Naive thymus-derived CD4-positive, alpha-beta T cell (primary cell): ENCODE data around the gene VIL1. TPM values are rescaled to one million over a fixed set of nuclear protein-coding genes. Genes with fewer than 3 reads are reported as not detected.

Source experiments
- ATAC-seq: fragments of 150-1000 bp; cut with Tn5 transposase; 2 replicates; pipeline ENCODE4 v1.10.0; 2021; ENCODE audit warnings: mild to moderate bottlenecking, moderate library complexity
- CTCF ChIA-PET: fragments of 350-600 bp; sonication (Branson Sonifier 250); formaldehyde crosslinking; loops from one replicate; lab custom pipeline; 2021; ENCODE audit warnings: antibody characterized with exemption; lab: Charles Lee
- POLR2A ChIA-PET: fragments of 350-600 bp; sonication (Branson Sonifier 250); formaldehyde crosslinking; loops from one replicate; lab custom pipeline; 2021; ENCODE audit warnings: antibody characterized with exemption, inconsistent platforms; lab: Charles Lee
- DNase-seq, 9 donors: peaks; one replicate each; pipeline versions ENCODE4 v3.0.0 to v3.0.0-alpha.2; 2020 to 2022; ENCODE audit warnings: mixed read lengths in 1 of 9
- H3K27ac ChIP-seq: one replicate; pipeline ENCODE4 v1.7.0; 2013; ENCODE audit warnings: mild to moderate bottlenecking, low read depth, low read length, moderate library complexity
- H3K27me3 ChIP-seq, 2 donors: one replicate each; pipeline ENCODE4 v1.7.0; 2013; ENCODE audit warnings: low read length in 2 of 2, mild to moderate bottlenecking in 2 of 2, moderate library complexity in 2 of 2; ENCODE audit not compliant: control insufficient read depth in 2 of 2, insufficient read depth in 2 of 2
- H3K36me3 ChIP-seq, 3 experiments: 1 replicate in 2 of 3; 2 replicates in 1 of 3; pipeline ENCODE4 v1.7.0; 2013; ENCODE audit warnings: low read length in 3 of 3, mild to moderate bottlenecking in 3 of 3, moderate library complexity in 1 of 3; ENCODE audit not compliant: insufficient read depth in 3 of 3, control insufficient read depth in 2 of 3
- H3K4me1 ChIP-seq, 2 donors: one replicate each; pipeline ENCODE4 v1.7.0; 2013; ENCODE audit warnings: low read length in 2 of 2, mild to moderate bottlenecking in 2 of 2, moderate library complexity in 1 of 2; ENCODE audit not compliant: control insufficient read depth in 2 of 2, insufficient read depth in 2 of 2
- H3K4me3 ChIP-seq: 2 replicates; pipeline ENCODE4 v1.7.0; 2013; ENCODE audit warnings: mild to moderate bottlenecking, low read length
- H3K9me3 ChIP-seq, 3 experiments: 1 replicate in 2 of 3; 2 replicates in 1 of 3; pipeline ENCODE4 v1.7.0; 2013; ENCODE audit warnings: low read length in 3 of 3; ENCODE audit not compliant: control insufficient read depth in 2 of 3
- H3K27ac Mint-ChIP-seq, 9 donors: one replicate each; pipeline ENCODE4 v1.8.0; 2020 to 2022; ENCODE audit warnings: mixed read lengths in 9 of 9, mild to moderate bottlenecking in 8 of 9, moderate library complexity in 5 of 9, inconsistent platforms in 2 of 9
- H3K27me3 Mint-ChIP-seq, 5 donors: one replicate each; pipeline ENCODE4 v1.8.0; 2021 to 2022; ENCODE audit warnings: mixed read lengths in 5 of 5, mild to moderate bottlenecking in 1 of 5
- H3K36me3 Mint-ChIP-seq, 5 donors: one replicate each; pipeline ENCODE4 v1.8.0; 2020 to 2022; ENCODE audit warnings: mixed read lengths in 5 of 5, mild to moderate bottlenecking in 3 of 5, inconsistent platforms in 1 of 5
- H3K4me1 Mint-ChIP-seq, 7 donors: one replicate each; pipeline ENCODE4 v1.8.0; 2020 to 2022; ENCODE audit warnings: mixed read lengths in 7 of 7, mild to moderate bottlenecking in 3 of 7, inconsistent platforms in 1 of 7
- H3K4me3 Mint-ChIP-seq, 10 donors: one replicate each; pipeline ENCODE4 v1.8.0; 2020 to 2022; ENCODE audit warnings: mild to moderate bottlenecking in 10 of 10, mixed read lengths in 10 of 10, moderate library complexity in 6 of 10, inconsistent platforms in 2 of 10
- H3K9me3 Mint-ChIP-seq, 11 donors: one replicate each; pipeline ENCODE4 v1.8.0; 2020 to 2022; ENCODE audit warnings: mixed read lengths in 11 of 11, mild to moderate bottlenecking in 4 of 11, inconsistent platforms in 1 of 11, moderate library complexity in 1 of 11
- intact Hi-C, 2 donors: fragments of 100-400 bp; cut with micrococcal nuclease; formaldehyde crosslinking; loops; one replicate each; pipeline ENCODE4 v1.15.1; 2023
- polyA plus RNA-seq, 2 donors: library from polyadenylated mRNA; unstranded; fragments of 300-500 nt; fragmentation: Illumina TruSeq; gene quantifications; one replicate each; pipeline ENCODE4 v1.2.3, GENCODE V29; 2021
- total RNA-seq, 6 experiments: library from RNA in 5 of 6; stranded (reverse) in 5 of 6; gene quantifications; 1 replicate in 5 of 6; 2 replicates in 1 of 6; pipeline ENCODE4 v1.2.3 and lab custom pipeline; 2021 to 2026

Gene VIL1
- total and polyA plus RNA-seq, 7 experiments from 2014 or later = 0.10 to 0.69 (median 0.15) TPM; not detected in 2

GRCh38 chr2:218396688-218397462, 22.0 kb upstream of the VIL1 start:
- no peaks in the 10 kb centered on the region for H3K9me3 Mint-ChIP-seq
- H3K27me3 Mint-ChIP-seq = no peaks in the 10 kb centered on the region
- POLR2A ChIA-PET = interaction anchor here (0.5 to 3.5 kb wide), 33 partner anchors 9 to 809 kb away, joined by 3 to 36 read pairs (median 4); partner anchors contain the start of genes AAMP, ARPC2, BCS1L and CATIP
- intact Hi-C loops = loop anchor here (1.0 to 5.0 kb wide), 27 partner anchors 9 to 1145 kb away; partner anchors contain the start of genes AAMP (in 2 of the 2), BCS1L (in 2 of the 2), CATIP (in 2 of the 2) and CNOT9 (in 2 of the 2)
- H3K27ac Mint-ChIP-seq = peak overlapping the region; percentile 96 to 100 (median 97)
- Histone ChIP-seq H3K4me3 (peak overlapping the region; percentile 71), H3K27me3 (no peaks in the 10 kb centered on the region), H3K9me3 (no peaks in the 10 kb centered on the region), H3K36me3 (peaks cover 0 to 8% (median 0%) of the 10 kb centered on the region in 3 experiments), H3K4me1 (peaks cover 35 to 37% of the 10 kb centered on the region in 2 donors), H3K27ac (peak overlapping the region; percentile 86)
- CTCF ChIA-PET = interaction anchor here (0.6 to 2.6 kb wide), 15 partner anchors 9 to 259 kb away, joined by 3 to 17 read pairs (median 4); partner anchors contain the start of genes AAMP, CATIP, PNKD and TMBIM1
- peak overlapping the region; percentile 85 to 99 (median 94) for H3K4me3 Mint-ChIP-seq
- peaks cover 0 to 7% (median 0%) of the 10 kb centered on the region in 5 donors for H3K36me3 Mint-ChIP-seq
- peaks cover 16 to 48% (median 44%) of the 10 kb centered on the region in 7 donors for H3K4me1 Mint-ChIP-seq
- DNase-seq (peak; percentile 57 to 87 (median 83)), ATAC-seq (peak; percentile 5)

- peak overlapping the region; percentile 85 to 99 (median 94) for H3K4me3 Mint-ChIP-seq
- Histone ChIP-seq H3K27me3 (no peaks in the 10 kb centered on the region), H3K4me3 (peak overlapping the region; percentile 71), H3K4me1 (peaks cover 35 to 41% of the 10 kb centered on the region in 2 donors), H3K9me3 (no peaks in the 10 kb centered on the region), H3K36me3 (peaks cover 0 to 14% (median 0%) of the 10 kb centered on the region in 3 experiments), H3K27ac (peak overlapping the region; percentile 86)
- peaks cover 16 to 51% (median 47%) of the 10 kb centered on the region in 7 donors for H3K4me1 Mint-ChIP-seq
- peaks cover 0 to 9% (median 0%) of the 10 kb centered on the region in 5 donors for H3K36me3 Mint-ChIP-seq
- peak overlapping the region; percentile 96 to 100 (median 97) for H3K27ac Mint-ChIP-seq
- ATAC-seq (no peak), DNase-seq (peak in 4 of 9 donors; percentile 22 to 39 (median 34))
- H3K9me3 Mint-ChIP-seq = no peaks in the 10 kb centered on the region
- no peaks in the 10 kb centered on the region for H3K27me3 Mint-ChIP-seq
- ChIA-PET CTCF (interaction anchor here (1.0 to 2.6 kb wide), 5 partner anchors 9 to 111 kb away, joined by 4 to 17 read pairs (median 7); partner anchors contain the start of gene TMBIM1), POLR2A (interaction anchor here (0.5 to 3.3 kb wide), 23 partner anchors 9 to 809 kb away, joined by 3 to 36 read pairs (median 5); partner anchors contain the start of genes AAMP, ARPC2, CATIP and PNKD)
- intact Hi-C loops = loop anchor here (2.0 to 5.0 kb wide), 13 partner anchors 31 to 1145 kb away; partner anchors contain the start of genes CATIP (in 1 of the 2), CHPF (in 1 of the 2), DNPEP (in 1 of the 2) and GLB1L (in 1 of the 2)
Observed at GRCh38 chr2:218397463-218397819, 21.5 kb upstream of the VIL1 start.

- no peak for ATAC-seq
- H3K4me3 ChIP-seq = peak overlapping the region; percentile 71
- no peaks in the 10 kb centered on the region for H3K9me3 ChIP-seq
- H3K27ac ChIP-seq = peak overlapping the region; percentile 86
- H3K27me3 ChIP-seq = no peaks in the 10 kb centered on the region
- peaks cover 35 to 41% of the 10 kb centered on the region in 2 donors for H3K4me1 ChIP-seq
- Mint-ChIP-seq H3K4me3 (peak overlapping the region; percentile 85 to 99 (median 94)), H3K9me3 (no peaks in the 10 kb centered on the region), H3K27me3 (no peaks in the 10 kb centered on the region), H3K27ac (peak overlapping the region; percentile 96 to 100 (median 97)), H3K36me3 (peaks cover 0 to 11% (median 0%) of the 10 kb centered on the region in 5 donors), H3K4me1 (peaks cover 16 to 52% (median 49%) of the 10 kb centered on the region in 7 donors)
- DNase-seq = peak in 4 of 9 donors; percentile 33 to 72 (median 36)
- ChIA-PET CTCF (interaction anchor here (1.0 to 2.6 kb wide), 5 partner anchors 8 to 112 kb away, joined by 4 to 17 read pairs (median 7); partner anchors contain the start of gene TMBIM1), POLR2A (interaction anchor here (1.0 to 3.3 kb wide), 15 partner anchors 8 to 808 kb away, joined by 3 to 36 read pairs (median 9); partner anchors contain the start of genes AAMP, ARPC2, CATIP and PNKD)
- intact Hi-C loops = loop anchor here (2.0 to 5.0 kb wide), 13 partner anchors 31 to 1144 kb away; partner anchors contain the start of genes CATIP (in 1 of the 2), CHPF (in 1 of the 2), DNPEP (in 1 of the 2) and GLB1L (in 1 of the 2)
- H3K36me3 ChIP-seq = peaks cover 0 to 18% (median 0%) of the 10 kb centered on the region in 3 experiments
Observed at GRCh38 chr2:218397820-218398436, 21.0 kb upstream of the VIL1 start.

- Mint-ChIP-seq H3K4me1 (peaks cover 24 to 57% (median 55%) of the 10 kb centered on the region in 7 donors), H3K4me3 (peak overlapping the region; percentile 85 to 99 (median 94)), H3K9me3 (no peaks in the 10 kb centered on the region), H3K27me3 (no peaks in the 10 kb centered on the region), H3K27ac (peak overlapping the region; percentile 96 to 100 (median 97)), H3K36me3 (peaks cover 0 to 16% (median 0%) of the 10 kb centered on the region in 5 donors)
- no peaks in the 10 kb centered on the region for H3K27me3 ChIP-seq
- ATAC-seq = peak; percentile 10
- peak overlapping the region; percentile 86 for H3K27ac ChIP-seq
- CTCF ChIA-PET = interaction anchor here (2.6 kb wide), 1 partner anchor 112 kb away, joined by 17 read pairs; no protein-coding TSS in a partner anchor
- peaks cover 0 to 26% (median 0%) of the 10 kb centered on the region in 3 experiments for H3K36me3 ChIP-seq
- peak; percentile 54 to 77 (median 65) for DNase-seq
- intact Hi-C loops = loop anchor here (1.0 to 5.0 kb wide), 10 partner anchors 41 to 1144 kb away; partner anchors contain the start of genes ARPC2 (in 1 of the 2), CATIP (in 1 of the 2), CHPF (in 1 of the 2) and DNPEP (in 1 of the 2)
- POLR2A ChIA-PET = interaction anchor here (1.0 to 3.0 kb wide), 7 partner anchors 7 to 128 kb away, joined by 3 to 36 read pairs (median 4); partner anchors contain the start of genes AAMP and PNKD
- H3K9me3 ChIP-seq = no peaks in the 10 kb centered on the region
- peak overlapping the region; percentile 71 for H3K4me3 ChIP-seq
- peaks cover 35 to 41% of the 10 kb centered on the region in 2 donors for H3K4me1 ChIP-seq
Observed at GRCh38 chr2:218398437-218399390, 20.2 kb upstream of the VIL1 start.
